GM19467 (cell line): ENCODE data around the gene SLC5A2.
"Not testable (repeated sequence)": the region's sequence is repeated elsewhere in the genome, so short reads cannot be mapped to it uniquely, and the experiment has no call there.

Source experiments
- ATAC-seq: cut with Tn5 transposase; IDR thresholded peaks from one replicate; pipeline ENCODE4 v1.9.1; 2021; ENCODE audit warnings: mild to moderate bottlenecking, moderate library complexity; ENCODE audit not compliant: unreplicated experiment

Gene SLC5A2

GRCh38 chr16:31474773-31475738 is 7.9 kb upstream of the SLC5A2 start:
- ATAC-seq = no peak

GRCh38 chr16:31475946-31476302 is 7.0 kb upstream of the SLC5A2 start:
- ATAC-seq = no peak

GRCh38 chr16:31476303-31477219 is 6.4 kb upstream of the SLC5A2 start:
- peak; percentile 60 for ATAC-seq

GRCh38 chr16:31477220-31478216 is 5.4 kb upstream of the SLC5A2 start:
- no peak for ATAC-seq

DNA sequence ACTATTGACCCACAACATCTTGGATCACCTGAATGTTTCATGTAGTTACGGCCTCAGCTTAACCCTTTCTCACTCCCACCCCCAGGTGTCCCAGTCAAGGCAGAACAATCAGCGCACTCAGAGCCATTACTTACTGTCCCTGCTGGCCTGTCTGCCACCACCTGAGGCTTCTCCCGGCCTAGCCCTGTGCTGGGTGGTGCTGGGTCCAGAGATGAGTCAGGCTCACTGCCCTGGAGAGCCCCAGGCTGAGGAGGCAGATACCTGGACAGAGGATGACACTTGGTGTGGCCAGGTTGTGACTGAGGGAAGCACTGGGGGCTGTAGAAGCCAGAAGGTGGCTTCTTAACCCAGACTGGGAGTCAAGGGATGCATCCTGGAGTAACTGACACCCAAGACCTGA is 4.0 kb upstream of the SLC5A2 start:
- no peak for ATAC-seq

GRCh38 chr16:31479751-31480150 is 3.2 kb upstream of the SLC5A2 start:
- ATAC-seq = no peak

DNA sequence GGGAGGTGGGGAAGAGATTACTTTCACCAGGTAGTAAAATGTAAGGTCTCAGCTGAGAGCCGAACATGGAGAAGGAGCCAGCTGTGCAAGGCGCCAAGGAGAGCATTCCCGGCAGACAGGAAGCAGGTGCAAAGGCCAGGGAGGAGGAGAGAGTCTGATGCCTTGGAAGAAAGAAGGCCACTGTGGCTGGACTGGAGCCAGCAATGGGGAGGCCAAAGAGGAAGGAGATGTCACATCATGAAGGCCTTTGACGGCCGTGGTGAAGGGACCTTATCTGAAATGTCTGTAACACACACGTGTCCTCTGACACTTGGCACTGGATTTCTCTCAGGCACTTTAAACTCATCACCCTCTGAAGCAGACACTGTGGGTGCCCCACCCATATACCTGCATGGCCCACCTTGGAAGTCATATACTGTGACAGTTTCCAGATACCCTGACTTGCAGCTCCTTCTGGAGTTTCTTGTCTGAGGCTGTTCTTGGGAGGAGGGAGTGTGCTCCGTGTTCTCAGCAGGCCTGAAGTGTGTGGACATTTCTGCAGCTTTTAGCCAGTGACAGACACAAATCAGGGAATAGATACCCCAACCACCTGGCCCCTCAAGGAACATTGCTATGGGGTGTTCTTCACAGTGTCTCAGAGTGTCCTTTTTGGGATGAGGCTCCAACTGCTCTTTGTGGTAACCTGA is 1.9 kb upstream of the SLC5A2 start:
- no peak for ATAC-seq

DNA sequence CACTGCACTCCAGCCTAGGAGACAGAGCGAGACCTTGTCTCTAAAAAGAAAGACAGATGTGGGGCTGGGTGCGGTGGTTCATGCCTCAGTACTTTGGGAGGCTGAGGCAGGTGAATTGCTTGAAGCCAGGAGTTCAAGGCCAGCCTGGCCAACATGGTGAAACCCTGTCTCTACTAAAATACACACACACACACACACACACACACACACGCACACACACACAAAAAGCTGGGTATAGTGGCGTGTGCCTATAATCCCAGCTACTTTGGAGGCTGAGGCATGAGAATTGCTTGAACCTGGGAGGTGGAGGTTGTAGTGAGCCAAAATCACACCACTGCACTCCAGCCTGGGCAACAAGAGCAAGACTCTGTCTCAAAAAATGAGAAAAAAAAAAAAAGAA is 1.1 kb downstream of the SLC5A2 start:
- ATAC-seq = not testable (repeated sequence)

DNA sequence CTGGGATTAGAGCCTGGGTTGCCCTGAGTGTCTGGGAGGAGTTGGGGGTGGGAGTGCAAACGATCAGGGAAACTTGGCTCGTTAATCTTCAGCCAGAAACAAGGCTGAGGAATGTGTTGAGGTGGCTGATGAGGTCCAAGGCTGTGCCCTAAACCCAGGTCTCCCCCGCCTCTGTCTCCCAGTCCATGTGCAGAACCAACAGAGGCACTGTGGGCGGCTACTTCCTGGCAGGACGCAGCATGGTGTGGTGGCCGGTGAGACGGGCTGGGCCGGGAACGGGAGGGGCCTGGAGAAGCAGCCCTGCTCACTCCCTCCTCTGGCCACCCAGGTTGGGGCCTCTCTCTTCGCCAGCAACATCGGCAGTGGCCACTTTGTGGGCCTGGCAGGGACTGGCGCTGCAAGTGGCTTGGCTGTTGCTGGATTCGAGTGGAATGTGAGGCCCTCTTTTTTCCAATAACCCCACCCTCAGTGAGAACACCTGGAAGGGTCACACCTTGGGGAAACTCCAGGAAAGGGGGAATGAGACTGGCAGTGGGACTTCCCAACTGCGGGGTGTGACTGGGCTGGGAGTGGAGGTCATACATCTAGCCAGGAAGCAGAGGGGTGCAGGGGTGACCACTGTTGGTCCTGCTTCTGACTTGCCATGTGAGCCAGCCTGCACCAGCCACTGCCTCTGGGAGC is 1.7 kb downstream of the SLC5A2 start:
- no peak for ATAC-seq

- no peak for ATAC-seq
Measured at GRCh38 chr16:31485571-31485970, 2.6 kb downstream of the SLC5A2 start.

DNA sequence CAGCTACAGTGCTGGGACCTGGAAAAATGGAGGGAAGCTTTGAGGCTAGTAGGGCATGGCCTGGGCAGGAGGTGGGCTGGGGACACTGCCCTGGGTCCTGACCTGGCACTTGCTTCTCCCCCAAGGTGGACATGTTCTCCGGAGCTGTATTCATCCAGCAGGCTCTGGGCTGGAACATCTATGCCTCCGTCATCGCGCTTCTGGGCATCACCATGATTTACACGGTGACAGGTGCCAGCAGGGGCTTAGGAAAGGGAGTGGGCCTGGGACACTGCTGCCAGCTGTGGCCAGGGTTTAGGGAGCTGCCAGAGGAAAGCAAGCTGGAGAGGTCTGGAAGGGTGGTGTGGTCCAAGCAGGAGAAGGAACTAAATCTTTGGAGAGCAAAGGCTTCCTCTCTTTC is 3.1 kb downstream of the SLC5A2 start:
- no peak for ATAC-seq

DNA sequence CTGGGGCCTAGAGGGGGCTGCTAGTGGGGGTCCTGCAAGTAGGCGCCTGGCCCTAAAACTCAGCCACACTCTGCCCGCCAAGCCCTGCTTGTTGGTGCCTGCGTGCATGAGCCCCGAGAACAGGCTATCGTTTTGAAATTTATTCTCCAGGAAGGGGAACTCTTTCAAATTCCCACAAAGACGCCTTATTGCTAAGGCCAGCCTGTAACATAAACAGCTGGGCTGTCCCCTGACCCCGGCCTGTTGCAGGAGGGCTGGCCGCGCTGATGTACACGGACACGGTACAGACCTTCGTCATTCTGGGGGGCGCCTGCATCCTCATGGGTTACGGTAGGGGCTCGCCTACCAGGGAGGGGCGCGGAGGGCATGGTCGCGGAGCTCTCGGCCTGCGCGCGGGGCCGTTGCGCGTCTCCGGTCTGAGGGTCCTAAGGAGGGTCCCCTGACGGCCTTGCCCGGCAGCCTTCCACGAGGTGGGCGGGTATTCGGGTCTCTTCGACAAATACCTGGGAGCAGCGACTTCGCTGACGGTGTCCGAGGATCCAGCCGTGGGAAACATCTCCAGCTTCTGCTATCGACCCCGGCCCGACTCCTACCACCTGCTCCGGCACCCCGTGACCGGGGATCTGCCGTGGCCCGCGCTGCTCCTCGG is 4.3 kb downstream of the SLC5A2 start:
- no peak for ATAC-seq

GRCh38 chr16:31487720-31488467 is 5.0 kb downstream of the SLC5A2 start:
- peak; percentile 73 for ATAC-seq

GRCh38 chr16:31488468-31489297 is 5.8 kb downstream of the SLC5A2 start:
- no peak for ATAC-seq

DNA sequence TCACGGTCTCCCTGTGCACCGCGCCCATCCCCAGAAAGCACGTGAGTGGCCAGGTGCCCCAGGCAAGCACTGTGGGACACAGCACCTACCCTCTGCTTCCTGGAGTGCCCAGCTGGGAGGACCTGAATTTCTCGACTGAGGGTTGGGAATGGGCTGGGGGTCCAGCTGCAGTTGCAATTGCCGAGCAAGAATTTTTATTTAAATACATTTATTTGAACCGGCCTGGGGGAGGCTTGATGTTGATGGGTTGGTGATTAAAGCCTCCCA is 6.3 kb downstream of the SLC5A2 start:
- no peak for ATAC-seq

- no peak for ATAC-seq
Measured at GRCh38 chr16:31489616-31490584, 7.0 kb downstream of the SLC5A2 start.
